CD4-positive, alpha-beta T cell treated with Interferon alpha-2 for 1 hour (primary cell): ENCODE measurements around the gene LIPE.
A peak's percentile ranks its signal among the peaks of the same experiment; 100 is the strongest.

Experiments used
- DNase-seq, 2 donors: peaks; one replicate each; pipeline ENCODE4 v3.0.0-alpha.2; 2020 to 2022

Gene LIPE

DNA sequence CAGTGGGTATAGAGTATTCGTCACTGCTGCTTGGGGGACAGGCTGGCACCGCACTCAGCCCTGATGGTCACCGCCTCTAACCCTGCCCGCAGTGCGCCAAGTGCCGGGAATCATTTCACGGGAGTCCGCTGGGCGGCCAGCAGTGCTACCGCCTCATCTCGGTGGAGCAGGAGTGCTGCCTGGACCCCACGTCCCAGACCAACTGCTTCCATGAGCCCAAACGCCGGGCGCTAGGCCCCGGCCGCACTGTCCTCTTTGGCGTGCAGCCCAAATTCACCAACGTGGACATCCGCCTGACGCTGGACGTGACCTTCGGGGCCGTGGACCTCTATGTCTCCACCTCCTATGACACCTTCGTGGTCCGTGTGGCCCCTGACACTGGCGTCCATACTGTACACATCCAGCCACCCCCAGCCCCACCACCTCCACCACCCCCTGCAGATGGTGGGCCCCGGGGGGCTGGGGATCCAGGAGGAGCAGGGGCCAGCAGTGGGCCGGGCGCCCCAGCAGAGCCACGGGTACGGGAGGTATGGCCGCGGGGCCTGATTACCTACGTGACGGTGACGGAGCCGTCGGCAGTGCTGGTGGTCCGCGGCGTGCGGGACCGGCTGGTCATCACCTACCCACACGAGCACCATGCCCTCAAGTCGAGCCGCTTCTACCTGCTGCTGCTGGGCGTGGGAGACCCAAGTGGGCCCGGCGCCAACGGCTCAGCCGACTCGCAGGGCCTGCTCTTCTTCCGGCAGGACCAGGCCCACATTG is 51.6 kb downstream of the LIPE start:
- no peak for DNase-seq

- no peak for DNase-seq
Observed at GRCh38 chr19:42374826-42375376, 52.3 kb downstream of the LIPE start.

GRCh38 chr19:42370626-42371175 is 56.5 kb downstream of the LIPE start:
- DNase-seq: no peak

DNA sequence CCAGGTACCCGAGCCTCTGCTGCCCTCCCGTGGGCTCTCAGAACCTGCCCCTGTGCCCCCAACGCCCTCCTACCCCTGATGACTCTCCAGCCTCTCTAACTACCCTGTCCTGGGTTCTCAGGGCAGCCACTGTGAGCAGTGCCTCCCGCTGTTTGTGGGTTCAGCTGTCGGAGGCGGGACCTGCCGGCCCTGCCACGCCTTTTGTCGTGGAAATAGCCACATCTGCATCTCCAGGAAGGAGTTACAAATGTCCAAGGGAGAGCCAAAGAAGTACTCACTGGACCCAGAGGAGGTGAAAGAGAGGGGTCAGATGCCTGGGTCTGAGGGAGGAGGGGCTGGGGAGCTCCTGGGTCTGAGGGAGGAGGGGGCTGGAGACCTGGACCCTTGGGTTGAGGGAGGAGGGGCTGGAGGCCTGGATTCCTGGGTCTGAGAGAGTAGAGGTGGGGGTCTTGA is 57.1 kb downstream of the LIPE start:
- DNase-seq: no peak

- no peak for DNase-seq
Observed at GRCh38 chr19:42369433-42370067, 57.6 kb downstream of the LIPE start.

DNA sequence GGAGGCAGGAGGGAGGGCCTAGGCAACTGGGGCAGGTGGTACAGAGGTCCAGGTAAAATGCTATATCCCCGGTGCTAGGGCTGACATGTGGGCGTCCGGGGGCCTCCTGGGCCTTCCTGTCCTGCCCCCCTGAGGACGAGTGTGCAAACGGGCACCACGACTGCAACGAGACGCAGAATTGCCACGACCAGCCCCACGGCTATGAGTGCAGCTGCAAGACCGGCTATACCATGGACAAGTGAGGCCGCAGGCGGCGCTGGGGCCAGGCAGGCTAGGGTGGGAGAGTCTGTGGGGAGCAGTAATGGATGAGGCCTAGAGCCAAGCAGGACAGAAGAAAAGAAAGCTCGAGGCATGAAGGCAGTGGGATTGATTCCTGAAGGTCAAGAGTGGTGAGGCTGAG is 58.4 kb downstream of the LIPE start:
- no peak for DNase-seq

GRCh38 chr19:42368360-42368759 is 58.8 kb downstream of the LIPE start:
- no peak for DNase-seq

DNA sequence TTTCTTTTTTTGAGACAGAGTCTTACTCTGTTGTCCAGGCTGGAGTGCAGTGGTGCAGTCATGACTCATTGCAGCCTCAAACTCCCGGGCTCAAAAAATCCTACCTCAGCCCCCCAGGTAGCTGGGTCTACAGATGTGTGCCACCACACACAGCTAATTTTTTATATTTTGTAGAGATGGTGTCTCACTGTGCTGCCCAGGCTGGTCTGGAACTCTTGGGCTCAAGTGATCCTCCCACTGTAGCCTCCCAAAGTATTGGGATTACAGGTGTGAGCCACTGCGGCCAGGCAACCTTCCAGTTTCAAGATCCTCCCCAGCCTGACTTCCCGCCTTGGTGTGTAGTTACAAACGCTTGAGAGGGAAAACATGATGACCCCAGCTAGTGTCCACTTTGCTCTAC is 59.3 kb downstream of the LIPE start:
- DNase-seq: no peak

DNA sequence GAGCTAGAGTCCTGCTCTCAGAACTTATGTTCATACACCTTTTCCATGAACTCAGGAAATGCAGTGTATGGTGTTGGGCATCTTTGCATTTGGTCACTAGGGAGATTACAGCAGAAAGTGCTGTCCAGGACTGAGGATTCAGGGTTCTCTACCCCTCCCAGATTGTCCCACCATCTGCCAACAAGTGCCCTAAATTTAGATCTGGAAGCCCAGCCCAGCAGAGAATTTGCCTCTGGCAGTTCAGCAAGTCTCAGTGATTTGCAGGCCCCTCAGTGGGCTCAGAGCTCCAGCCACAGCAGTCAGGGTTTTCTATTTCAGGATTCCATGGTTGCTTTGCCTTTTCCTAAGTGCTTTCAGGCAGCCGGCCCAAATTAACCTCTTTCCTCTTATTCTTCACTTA is 60.5 kb downstream of the LIPE start:
- no peak for DNase-seq

DNA sequence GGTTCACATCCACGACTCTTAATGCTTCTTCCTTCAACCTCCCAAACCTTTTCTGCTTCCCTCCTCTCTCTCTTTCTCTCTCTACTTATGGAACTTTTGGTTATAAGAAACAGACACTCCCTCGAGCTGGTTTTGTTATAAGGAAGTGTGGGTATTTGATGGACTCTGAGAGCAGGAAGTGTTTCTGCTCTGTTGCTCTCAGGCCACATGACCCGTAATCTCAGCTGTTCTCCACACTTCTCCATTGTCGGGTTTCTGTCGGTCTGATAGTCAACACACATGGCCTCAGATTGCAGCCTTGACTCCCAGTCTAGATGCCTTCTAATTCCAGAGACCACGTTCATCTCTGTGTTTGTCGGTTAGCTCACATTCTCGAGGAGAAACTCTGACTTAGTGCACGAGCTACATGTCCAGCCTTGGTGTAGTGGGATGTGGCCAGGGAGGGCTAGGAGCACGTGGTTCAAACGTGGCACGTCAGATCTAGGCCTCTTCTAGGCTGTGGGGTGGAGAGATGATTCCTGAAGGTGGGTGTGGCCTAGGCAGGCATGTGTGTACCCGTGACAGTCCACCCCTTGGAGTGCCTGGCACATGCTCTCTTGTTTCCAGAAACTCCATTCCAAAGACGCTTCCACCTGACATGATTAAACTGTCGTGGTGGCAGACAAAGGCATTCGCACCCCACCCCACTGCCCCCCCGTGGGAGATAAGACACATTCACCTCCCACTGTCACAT is 63.4 kb downstream of the LIPE start:
- DNase-seq: peak in 1 of 2 donors; percentile 19

DNA sequence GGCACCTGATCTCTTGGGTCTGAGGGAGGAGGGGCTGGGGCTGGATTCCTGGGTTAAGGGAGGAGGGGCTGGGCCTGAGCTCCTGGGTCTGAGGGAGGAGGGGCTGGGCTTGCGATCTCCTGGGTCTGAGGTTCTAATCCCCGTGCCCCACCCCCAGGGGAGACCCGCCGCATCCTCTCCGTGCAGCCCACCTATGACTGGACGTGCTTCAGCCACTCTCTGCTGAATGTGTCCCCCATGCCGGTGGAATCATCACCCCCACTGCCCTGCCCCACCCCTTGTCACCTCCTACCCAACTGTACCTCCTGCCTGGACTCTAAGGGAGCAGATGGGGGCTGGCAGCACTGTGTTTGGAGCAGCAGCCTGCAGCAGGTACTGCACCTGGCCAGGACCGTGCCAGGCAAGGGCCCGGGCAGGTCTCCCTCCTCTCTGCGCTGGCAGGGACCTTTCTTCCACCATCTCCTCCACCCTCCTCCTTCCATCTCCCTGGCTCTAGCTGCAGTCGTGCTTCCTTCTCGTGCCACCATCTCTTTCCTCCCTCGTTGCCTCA is 64.2 kb downstream of the LIPE start:
- DNase-seq: no peak

DNA sequence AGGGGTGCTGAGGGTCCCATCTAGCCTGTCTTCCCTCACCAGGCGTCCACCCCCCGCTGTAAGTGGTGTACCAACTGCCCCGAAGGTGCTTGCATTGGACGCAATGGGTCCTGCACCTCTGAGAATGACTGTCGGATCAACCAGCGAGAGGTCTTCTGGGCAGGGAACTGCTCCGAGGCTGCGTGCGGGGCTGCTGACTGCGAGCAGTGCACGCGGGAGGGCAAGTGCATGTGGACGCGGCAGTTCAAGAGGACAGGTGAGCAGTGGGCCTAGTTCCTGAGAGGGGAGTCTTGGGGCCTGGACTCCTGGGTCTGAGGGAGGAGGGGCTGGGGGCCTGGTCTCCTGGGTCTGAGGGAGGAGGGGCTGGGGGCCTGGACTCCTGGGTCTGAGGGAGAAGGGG is 64.8 kb downstream of the LIPE start:
- no peak for DNase-seq

GRCh38 chr19:42361545-42361910 is 65.7 kb downstream of the LIPE start:
- DNase-seq: no peak

GRCh38 chr19:42360787-42361544 is 66.2 kb downstream of the LIPE start:
- no peak for DNase-seq

DNA sequence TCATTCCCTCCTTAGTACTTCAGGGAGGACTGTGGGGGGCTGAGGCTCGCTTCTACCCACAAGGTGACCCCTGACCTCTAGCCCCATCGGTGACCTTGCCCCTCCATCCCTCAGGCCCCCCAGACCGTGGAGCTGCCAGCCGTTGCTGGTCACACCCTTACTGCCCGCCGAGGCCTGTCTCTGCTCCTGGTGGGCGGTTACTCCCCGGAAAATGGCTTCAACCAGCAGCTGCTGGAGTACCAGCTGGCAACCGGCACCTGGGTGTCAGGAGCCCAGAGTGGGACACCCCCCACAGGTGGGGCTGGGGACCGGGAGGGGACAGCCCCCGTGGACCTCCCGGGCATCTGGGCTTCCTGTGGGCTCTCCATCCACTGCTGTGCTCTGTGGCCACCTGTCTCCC is 69.9 kb downstream of the LIPE start:
- DNase-seq: no peak

DNA sequence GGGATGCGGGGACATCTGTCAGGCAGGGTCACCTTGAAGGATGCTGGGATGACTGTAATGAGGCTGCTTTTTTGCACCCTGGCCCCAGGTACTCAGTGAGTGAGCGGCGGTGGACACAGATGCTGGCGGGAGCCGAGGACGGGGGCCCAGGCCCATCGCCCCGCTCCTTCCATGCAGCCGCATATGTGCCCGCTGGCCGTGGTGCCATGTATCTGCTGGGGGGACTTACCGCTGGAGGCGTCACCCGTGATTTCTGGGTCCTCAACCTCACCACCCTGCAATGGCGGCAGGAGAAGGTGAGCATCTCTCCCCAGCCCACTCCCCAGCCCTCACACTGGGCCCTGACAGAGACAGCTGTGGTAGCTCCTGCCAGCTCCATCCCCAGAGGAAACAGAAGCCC is 70.5 kb downstream of the LIPE start:
- no peak for DNase-seq

- DNase-seq: no peak
Observed at GRCh38 chr19:42355896-42356295, 71.3 kb downstream of the LIPE start.

DNA sequence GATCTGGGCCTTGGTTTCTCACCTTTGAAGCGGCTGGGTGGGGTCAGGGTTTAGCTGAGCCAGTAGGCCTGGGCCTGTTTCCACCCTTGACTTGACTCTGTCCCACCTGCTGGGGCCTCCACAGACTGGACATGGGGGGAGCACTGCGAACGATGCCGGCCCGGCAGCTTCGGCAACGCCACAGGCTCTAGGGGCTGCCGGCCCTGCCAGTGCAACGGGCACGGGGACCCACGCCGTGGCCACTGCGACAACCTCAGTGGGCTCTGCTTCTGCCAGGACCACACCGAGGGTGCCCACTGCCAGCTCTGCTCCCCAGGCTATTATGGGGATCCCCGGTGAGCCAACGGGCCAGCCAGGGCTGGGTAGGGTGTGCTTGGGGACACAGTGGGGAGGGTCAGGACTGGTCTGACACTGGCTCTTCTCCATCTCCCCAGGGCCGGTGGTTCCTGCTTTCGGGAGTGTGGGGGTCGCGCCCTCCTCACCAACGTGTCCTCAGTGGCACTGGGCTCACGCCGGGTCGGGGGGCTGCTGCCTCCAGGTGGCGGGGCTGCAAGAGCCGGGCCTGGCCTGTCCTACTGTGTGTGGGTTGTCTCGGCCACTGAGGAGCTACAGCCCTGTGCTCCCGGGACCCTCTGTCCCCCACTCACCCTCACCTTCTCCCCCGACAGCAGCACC is 73.7 kb downstream of the LIPE start:
- DNase-seq: no peak

GRCh38 chr19:42352301-42353259 is 74.6 kb downstream of the LIPE start:
- peak; percentile 24 to 29 for DNase-seq
